GM19035 (cell line): ENCODE measurements around the gene PTBP3.
A peak's percentile ranks its signal among the peaks of the same experiment; 100 is the strongest.

ENCODE experiments used
- ATAC-seq: cut with Tn5 transposase; IDR thresholded peaks from one replicate; pipeline ENCODE4 v1.9.1; 2021; ENCODE audit not compliant: unreplicated experiment

PTBP3 gene

DNA sequence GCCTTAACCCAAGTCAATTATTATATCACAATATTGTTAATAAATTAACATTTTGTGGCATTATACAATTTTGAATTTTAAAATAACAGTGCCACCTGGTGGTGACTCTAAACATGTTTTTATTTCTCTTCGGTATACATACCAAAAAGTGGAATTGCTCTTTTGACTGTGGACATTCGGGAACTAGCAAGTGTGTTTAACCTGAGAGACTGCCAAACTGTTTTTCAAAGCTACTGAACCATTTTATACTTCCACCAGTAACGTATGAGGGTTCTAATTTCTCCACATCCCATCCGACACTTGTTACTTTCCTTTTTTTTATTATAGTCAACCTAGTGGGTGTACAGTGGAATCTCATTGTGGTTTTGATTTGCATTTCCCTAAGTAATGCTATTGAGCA lies 28.2 kb upstream of the PTBP3 start:
- no peak for ATAC-seq

GRCh38 chr9:112360047-112360804 lies 26.8 kb upstream of the PTBP3 start:
- no peak for ATAC-seq

GRCh38 chr9:112355427-112355897 lies 22.0 kb upstream of the PTBP3 start:
- no peak for ATAC-seq

GRCh38 chr9:112354081-112354743 lies 20.8 kb upstream of the PTBP3 start:
- ATAC-seq = no peak

DNA sequence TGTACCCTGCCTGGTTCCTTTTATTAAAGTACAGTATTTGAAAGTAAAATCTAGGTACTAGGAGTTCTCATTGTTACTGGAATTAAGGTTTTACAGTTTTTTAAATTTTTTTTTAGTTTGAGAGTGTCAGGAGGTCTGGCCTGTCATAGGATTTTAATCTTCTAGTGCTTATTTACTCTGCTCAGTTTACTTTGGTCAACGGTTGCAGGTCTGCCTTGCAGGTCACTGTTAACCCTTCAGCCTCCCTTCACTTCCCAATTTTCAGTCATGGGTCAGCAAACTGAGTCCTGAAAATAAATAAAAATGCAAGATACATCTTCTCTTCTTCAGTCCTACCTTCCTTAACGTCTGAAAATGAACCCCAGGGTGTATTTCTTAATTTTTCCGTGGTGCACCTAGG lies 18.8 kb upstream of the PTBP3 start:
- no peak for ATAC-seq

DNA sequence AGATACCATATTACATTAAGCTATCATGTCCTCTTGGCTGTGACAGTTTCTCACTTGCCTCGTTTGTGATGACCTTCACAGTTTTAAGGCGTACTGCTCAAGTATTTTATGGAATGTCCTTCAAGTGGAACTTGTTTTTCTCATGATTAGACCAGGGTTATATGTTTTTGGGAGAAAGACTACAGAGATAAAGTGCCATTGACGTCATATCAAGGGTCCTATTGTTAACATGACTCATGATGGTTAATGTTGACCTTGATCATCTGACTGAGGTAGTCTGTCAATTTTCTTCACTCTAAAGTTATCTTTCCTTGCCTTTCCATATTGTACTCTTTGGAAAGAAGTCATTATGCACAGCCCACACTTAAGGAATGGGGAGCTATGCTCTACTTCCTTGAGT lies 17.8 kb upstream of the PTBP3 start:
- no peak for ATAC-seq

- ATAC-seq = no peak
Observed at GRCh38 chr9:112349008-112349333, 15.6 kb upstream of the PTBP3 start.

GRCh38 chr9:112348257-112349007 lies 15.0 kb upstream of the PTBP3 start:
- ATAC-seq = peak; percentile 84

DNA sequence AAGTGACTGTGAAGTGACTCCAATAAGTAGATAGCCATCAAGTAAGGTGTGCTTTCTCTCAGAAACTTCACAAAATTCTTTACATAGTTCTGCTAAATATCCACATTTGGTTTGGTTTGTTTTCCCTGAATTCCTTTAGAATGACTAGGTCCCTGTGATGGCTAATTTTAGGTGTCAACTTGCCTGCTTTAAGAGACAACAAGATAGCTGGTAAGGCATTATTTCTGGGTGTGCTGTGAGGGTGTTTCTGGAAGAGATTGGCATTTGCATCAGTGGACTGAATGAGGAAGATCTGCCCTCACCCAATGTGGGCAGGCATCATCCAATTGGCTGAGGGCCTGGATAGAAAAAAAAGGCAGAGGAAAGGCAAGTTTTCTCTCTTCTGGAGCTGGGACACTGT lies 8.3 kb upstream of the PTBP3 start:
- ATAC-seq = no peak

GRCh38 chr9:112339886-112340285 lies 6.5 kb upstream of the PTBP3 start:
- no peak for ATAC-seq

DNA sequence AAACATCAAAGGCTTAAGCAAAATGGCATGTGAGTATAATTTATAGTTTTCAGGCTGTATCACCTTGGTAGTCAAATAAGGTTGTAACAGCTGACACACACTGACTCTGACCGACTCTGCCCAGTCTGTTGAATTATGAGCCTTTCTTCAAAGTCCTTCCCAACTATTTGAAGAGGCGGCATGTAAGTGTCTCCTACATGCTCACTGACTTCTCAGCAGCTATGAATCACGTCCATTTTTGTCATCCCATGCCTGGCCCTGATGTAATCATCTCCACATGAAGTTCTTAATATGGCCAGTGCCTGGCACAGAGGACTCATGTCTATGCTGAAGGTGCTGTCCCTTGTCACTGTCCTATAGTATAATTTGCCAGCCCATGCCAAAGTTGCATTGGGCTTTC lies 5.1 kb upstream of the PTBP3 start:
- ATAC-seq = no peak

- no peak for ATAC-seq
Observed at GRCh38 chr9:112337547-112337946, 4.1 kb upstream of the PTBP3 start.

DNA sequence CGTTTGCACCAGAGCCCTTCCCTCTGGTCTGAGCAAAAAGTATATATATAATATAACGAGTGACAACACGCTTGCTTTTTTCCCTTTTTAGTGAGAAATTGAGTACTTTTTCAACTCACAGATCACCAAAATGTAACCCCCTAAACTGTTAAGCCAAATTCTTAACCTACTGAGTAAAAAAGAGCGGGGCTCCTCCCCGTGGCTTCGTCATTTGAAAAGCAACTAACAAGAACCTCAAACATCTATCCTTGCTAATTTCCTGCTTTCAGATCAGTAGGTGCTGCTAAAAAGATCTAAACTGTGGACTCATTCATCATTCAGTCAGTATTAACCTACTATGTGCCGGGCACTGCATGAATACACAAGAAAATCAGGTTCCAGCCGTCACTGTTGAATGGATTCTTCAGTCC lies 1.0 kb upstream of the PTBP3 start:
- ATAC-seq = no peak

- ATAC-seq = peak; percentile 70
Observed at GRCh38 chr9:112333639-112334431, 416 bp upstream of the PTBP3 start.

GRCh38 chr9:112332674-112332976 lies 794 bp downstream of the PTBP3 start:
- ATAC-seq = no peak

- ATAC-seq = no peak
Observed at GRCh38 chr9:112332214-112332613, 1.2 kb downstream of the PTBP3 start.

GRCh38 chr9:112331674-112331952 lies 1.8 kb downstream of the PTBP3 start:
- no peak for ATAC-seq

DNA sequence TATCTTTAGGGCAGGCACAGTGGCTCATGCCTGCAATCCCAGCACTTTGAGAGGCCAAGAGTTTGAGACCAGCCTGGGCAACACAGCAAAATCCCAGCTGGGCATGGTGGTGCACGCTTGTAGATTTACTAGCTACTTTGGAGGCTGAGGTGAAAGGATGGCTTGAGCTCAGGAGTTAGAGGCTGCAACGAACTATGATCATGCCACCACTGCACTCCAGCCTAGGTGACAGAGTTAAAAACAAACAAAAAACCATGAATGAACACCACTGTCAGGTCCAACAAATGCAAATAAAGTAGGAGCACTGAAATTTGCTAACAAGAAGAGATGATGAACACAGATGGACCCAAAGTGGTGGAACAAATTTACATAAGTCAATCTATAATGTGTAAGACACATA lies 4.9 kb downstream of the PTBP3 start:
- ATAC-seq = no peak

DNA sequence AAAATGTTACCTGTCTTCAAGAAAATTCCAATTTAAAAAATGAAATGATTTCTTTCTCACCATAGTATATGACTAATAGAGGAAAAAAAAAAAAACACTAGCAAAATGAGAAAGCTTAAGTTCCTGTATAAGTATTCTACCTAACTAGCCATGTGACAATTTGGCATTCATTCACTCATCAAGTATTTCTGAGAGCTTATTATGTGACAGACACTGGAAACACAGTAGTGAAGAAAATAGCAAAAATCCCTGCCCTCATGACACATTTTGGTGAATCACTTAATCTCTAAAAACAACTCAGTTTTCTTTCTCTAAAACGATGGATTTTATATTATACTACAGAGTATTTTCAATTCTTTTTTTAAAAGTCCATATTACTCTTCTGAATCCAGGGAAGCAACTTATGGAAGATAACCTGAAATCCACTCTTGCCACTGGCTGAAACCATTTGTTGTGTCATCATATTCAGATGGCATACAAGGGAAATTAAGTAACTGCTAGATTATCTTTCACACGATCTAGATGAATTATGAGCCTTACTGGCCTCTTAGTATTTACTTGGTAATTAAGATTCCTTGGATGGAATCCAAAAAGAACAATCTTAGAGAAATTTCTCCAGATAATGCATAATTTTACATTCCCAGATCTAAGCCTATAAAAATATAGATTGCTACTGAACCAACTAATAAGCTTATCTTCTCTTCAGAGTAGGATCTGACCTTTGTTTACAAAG lies 5.5 kb downstream of the PTBP3 start:
- no peak for ATAC-seq

- ATAC-seq = no peak
Observed at GRCh38 chr9:112326194-112326593, 7.2 kb downstream of the PTBP3 start.

GRCh38 chr9:112325600-112325999 lies 7.8 kb downstream of the PTBP3 start:
- no peak for ATAC-seq
